HCT116 (cell line): ENCODE data around the gene NEK6. TPM values are rescaled to one million over a fixed set of nuclear protein-coding genes. Genes with fewer than 3 reads are reported as not detected.

Experiments
- ATAC-seq: fragments of 200-7000 bp; cut with Tn5 transposase; 2 replicates; pipeline ENCODE4 v1.9.1; 2020; ENCODE audit warnings: mild to moderate bottlenecking, moderate library complexity
- BruUV-seq: library from RNA; stranded (reverse); fragments of 400-500 nt; replicated peaks from 2 replicates; lab custom pipeline; 2021; lab: Mats Ljungman, UMichigan
- CTCF ChIA-PET: fragments of 300-600 bp; sonication (Branson Sonifier 250); formaldehyde crosslinking; loops from one replicate; lab custom pipeline; 2021; ENCODE audit warnings: antibody characterized with exemption; lab: Charles Lee
- POLR2A ChIA-PET: fragments of 300-600, 350-600 bp; sonication (Branson Sonifier 250); formaldehyde crosslinking; loops from one replicate; lab custom pipeline; 2021; ENCODE audit warnings: antibody characterized with exemption; lab: Charles Lee
- RAD21 ChIA-PET, 2 experiments: fragments of 300-600 bp; sonication (Branson Sonifier 250); formaldehyde crosslinking; loops; one replicate each; lab custom pipeline; 2023; ENCODE audit warnings: low total read pairs in 2 of 2; ENCODE audit not compliant: uncharacterized antibody in 2 of 2, unreplicated experiment in 2 of 2, low non-redundant PET in 1 of 2; lab: Charles Lee
- DNase-seq: peaks from one replicate; pipeline ENCODE4 v3.0.0-alpha.2; 2010; ENCODE audit warnings: low read depth, low spot score
- H2AFZ ChIP-seq: fragments of 200-600 bp; shearing (Covaris generic), sonication (generic); 2 replicates; pipeline ENCODE4 v1.6.1; 2017; ENCODE audit warnings: low read depth, mixed run types, mixed read lengths, antibody characterized with exemption, low read length; ENCODE audit not compliant: poor library complexity, severe bottlenecking
- H3K27ac ChIP-seq: 2 replicates; pipeline ENCODE4 v1.5.1; 2012; ENCODE audit warnings: low read depth, low read length
- H3K27me3 ChIP-seq: fragments of 200-600 bp; sonication (generic); 2 replicates; pipeline ENCODE4 v1.6.1; 2016; ENCODE audit warnings: mixed run types, low read length, mixed read lengths; ENCODE audit not compliant: insufficient read depth
- H3K36me3 ChIP-seq, 2 experiments: fragments of 200-500 bp in 1 of 2; fragments of 200-600 bp in 1 of 2; sonication (Bioruptor generic) in 1 of 2; sonication (generic) in 1 of 2; 2 replicates each; pipeline versions ENCODE4 v1.5.1 to v1.6.1; 2014 to 2016; ENCODE audit warnings: low read length in 2 of 2, inconsistent platforms in 1 of 2, mixed read lengths in 1 of 2, mixed run types in 1 of 2; ENCODE audit not compliant: insufficient read depth in 2 of 2, control insufficient read depth in 1 of 2
- H3K4me1 ChIP-seq, 2 experiments: fragments of 200-600 bp in 1 of 2; sonication (generic) in 1 of 2; 2 replicates each; pipeline versions ENCODE4 v1.5.1 to v1.6.1; 2012 to 2017; ENCODE audit warnings: low read length in 2 of 2, inconsistent platforms in 1 of 2, mild to moderate bottlenecking in 1 of 2, mixed read lengths in 1 of 2, mixed run types in 1 of 2, moderate library complexity in 1 of 2; ENCODE audit not compliant: insufficient read depth in 2 of 2, control insufficient read depth in 1 of 2
- H3K4me2 ChIP-seq: fragments of 200-600 bp; sonication (generic); 2 replicates; pipeline ENCODE4 v1.6.1; 2017; ENCODE audit warnings: mixed run types, low read length, mixed read lengths
- H3K4me3 ChIP-seq, 2 experiments: fragments of 200-600 bp in 1 of 2; sonication (generic) in 1 of 2; replicated peaks in 1 of 2; 2 replicates each; pipeline ENCODE4 v1.5.1; 2011 to 2016; ENCODE audit warnings: low read length in 2 of 2, control low read depth in 1 of 2, low read depth in 1 of 2, mild to moderate bottlenecking in 1 of 2, mixed read lengths in 1 of 2, mixed run types in 1 of 2
- H3K79me2 ChIP-seq: fragments of 200-600 bp; sonication (generic); 2 replicates; pipeline ENCODE4 v1.6.1; 2017; ENCODE audit warnings: mild to moderate bottlenecking, mixed run types, low read length, moderate library complexity, mixed read lengths; ENCODE audit not compliant: insufficient read depth
- H3K9ac ChIP-seq: fragments of 200-600 bp; sonication (generic); 2 replicates; pipeline ENCODE4 v1.6.1; 2016; ENCODE audit warnings: low read length, mixed read lengths
- H3K9me2 ChIP-seq: fragments of 200-600 bp; sonication (generic), shearing (Covaris generic); 2 replicates; pipeline ENCODE4 v1.6.1; 2017; ENCODE audit warnings: mixed run types, mild to moderate bottlenecking, moderate library complexity; ENCODE audit not compliant: insufficient read depth
- H3K9me3 ChIP-seq, 2 experiments: fragments of 200-500 bp in 1 of 2; fragments of 200-600 bp in 1 of 2; sonication (Bioruptor generic) in 1 of 2; sonication (generic) in 1 of 2; 2 replicates each; pipeline ENCODE4 v1.6.1; 2014 to 2017; ENCODE audit warnings: low read length in 2 of 2, mixed read lengths in 2 of 2, inconsistent platforms in 1 of 2, low read depth in 1 of 2, mild to moderate bottlenecking in 1 of 2, mixed run types in 1 of 2, moderate library complexity in 1 of 2; ENCODE audit not compliant: control insufficient read depth in 1 of 2, insufficient read depth in 1 of 2
- H4K20me1 ChIP-seq: fragments of 200-600 bp; sonication (generic), shearing (Covaris generic); 2 replicates; pipeline ENCODE4 v1.6.1; 2017; ENCODE audit warnings: mixed run types, mild to moderate bottlenecking, moderate library complexity; ENCODE audit not compliant: insufficient read depth
- CEBPB ChIP-seq: IDR thresholded peaks from 2 replicates; pipeline ENCODE4 v1.6.1; 2012; ENCODE audit warnings: low read depth
- EGR1 ChIP-seq: IDR thresholded peaks from 2 replicates; pipeline ENCODE4 v1.6.1; 2012; ENCODE audit warnings: low read depth
- ELF1 ChIP-seq: IDR thresholded peaks from 2 replicates; pipeline ENCODE4 v1.6.1; 2012; ENCODE audit warnings: low read depth, borderline replicate concordance
- EZH2phosphoT487 ChIP-seq: fragments of 200-600 bp; IDR thresholded peaks from 2 replicates; pipeline ENCODE4 v1.6.1; 2018; ENCODE audit warnings: antibody characterized with exemption, borderline replicate concordance
- JUND ChIP-seq: IDR thresholded peaks from 2 replicates; pipeline ENCODE4 v1.6.1; 2012
- MAX ChIP-seq: IDR thresholded peaks from 2 replicates; pipeline ENCODE4 v1.6.1; 2012
- POLR2A ChIP-seq: IDR thresholded peaks from 2 replicates; pipeline ENCODE4 v1.7.0; 2011; ENCODE audit warnings: borderline replicate concordance; ENCODE audit not compliant: insufficient read depth, insufficient read length; ENCODE audit errors: extremely low read depth
- REST ChIP-seq: IDR thresholded peaks from 2 replicates; pipeline ENCODE4 v1.6.1; 2012; ENCODE audit warnings: low read depth
- SIN3A ChIP-seq: IDR thresholded peaks from 2 replicates; pipeline ENCODE4 v1.6.1; 2012; ENCODE audit warnings: low read depth
- SP1 ChIP-seq: IDR thresholded peaks from 2 replicates; pipeline ENCODE4 v1.6.1; 2012; ENCODE audit warnings: low read depth
- TCF7L2 ChIP-seq: IDR thresholded peaks from 2 replicates; pipeline ENCODE4 v1.7.0; 2011; ENCODE audit warnings: borderline replicate concordance, inconsistent platforms; ENCODE audit not compliant: insufficient read depth, insufficient read length; ENCODE audit errors: extremely low read depth
- YY1 ChIP-seq: IDR thresholded peaks from 2 replicates; pipeline ENCODE4 v1.6.1; 2011; ENCODE audit warnings: low read length, low read depth, moderate library complexity, mild to moderate bottlenecking; ENCODE audit not compliant: insufficient replicate concordance; ENCODE audit errors: extremely low read depth
- intact Hi-C: fragments of 100-400 bp; cut with micrococcal nuclease; formaldehyde crosslinking; loops from 2 replicates; pipeline ENCODE4 v1.10.0; 2022
- total RNA-seq: library from RNA; stranded (reverse); gene quantifications from one replicate; pipeline ENCODE4 v1.2.1, GENCODE V29; 2021; ENCODE audit not compliant: unreplicated experiment
- TF ChIP-seq, protein P1 (sequence below): IDR thresholded peaks from 2 replicates; pipeline ENCODE4 v1.6.1; 2011; ENCODE audit warnings: mild to moderate bottlenecking, low read length, moderate library complexity; ENCODE audit not compliant: insufficient replicate concordance; ENCODE audit errors: extremely low read depth

Gene NEK6
- total RNA-seq, 1 experiment from 2014 or later: 40.8 TPM

DNA sequence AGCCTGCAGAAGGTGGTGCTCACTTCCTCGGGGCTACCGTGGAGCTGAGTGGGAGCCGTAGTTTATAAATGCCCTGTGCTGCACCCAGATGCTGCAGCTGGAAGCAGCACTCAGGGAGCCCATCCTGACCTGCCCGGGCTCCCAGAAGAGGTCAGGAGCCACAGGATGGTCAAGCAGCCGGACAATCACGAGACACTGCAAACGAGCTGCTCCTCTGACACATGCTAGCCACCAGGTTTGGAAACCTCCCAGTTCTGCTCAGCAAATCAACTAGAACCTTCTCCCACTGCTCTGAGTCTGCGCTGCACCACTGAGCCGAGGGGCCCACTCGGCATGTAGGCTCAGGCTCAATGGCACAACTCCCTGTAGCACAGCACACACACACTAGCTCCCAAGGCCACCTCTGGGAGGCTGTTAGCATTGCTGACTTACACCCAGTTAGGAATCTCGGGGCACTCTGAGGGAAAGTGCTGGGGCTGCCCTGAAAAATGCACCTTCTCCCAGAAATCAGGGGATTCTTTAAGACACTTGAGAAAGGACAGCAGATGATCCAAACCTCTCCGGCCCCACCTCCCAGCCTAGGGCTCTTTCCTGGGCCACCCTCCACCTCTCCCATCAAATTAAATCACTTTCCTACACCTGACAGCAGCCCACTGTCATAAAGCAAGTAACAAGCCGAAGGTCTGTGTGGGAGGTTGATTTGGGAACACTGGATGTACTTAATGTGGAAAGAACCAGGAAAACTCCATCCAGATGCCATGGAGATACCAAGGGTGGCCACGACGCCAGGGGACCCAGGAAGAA, 98.4 kb downstream of the NEK6 start:
- Histone ChIP-seq H3K4me2 (no peak overlapping the region), H3K27ac (no peak overlapping the region), H3K9ac (no peak overlapping the region), H3K9me2 (no peaks in the 10 kb centered on the region), H2AFZ (no peak overlapping the region), H3K27me3 (no peaks in the 10 kb centered on the region), H3K79me2 (peaks cover 65% of the 10 kb centered on the region), H3K4me1 (no peaks in the 10 kb centered on the region), H3K9me3 (no peaks in the 10 kb centered on the region), H4K20me1 (peaks cover 23% of the 10 kb centered on the region; the same call in 1 of the 2 replicates), H3K4me3 (no peak overlapping the region), H3K36me3 (peaks cover 12 to 32% of the 10 kb centered on the region in 2 experiments)
- no peak for ATAC-seq
- DNase-seq: no peak
- ChIA-PET CTCF (no interaction called here), POLR2A (no interaction called here), RAD21 (no interaction called here)
- intact Hi-C loops: no loop called here
- TF ChIP-seq TCF7L2: no peak
- BruUV-seq: no TSS peak

DNA sequence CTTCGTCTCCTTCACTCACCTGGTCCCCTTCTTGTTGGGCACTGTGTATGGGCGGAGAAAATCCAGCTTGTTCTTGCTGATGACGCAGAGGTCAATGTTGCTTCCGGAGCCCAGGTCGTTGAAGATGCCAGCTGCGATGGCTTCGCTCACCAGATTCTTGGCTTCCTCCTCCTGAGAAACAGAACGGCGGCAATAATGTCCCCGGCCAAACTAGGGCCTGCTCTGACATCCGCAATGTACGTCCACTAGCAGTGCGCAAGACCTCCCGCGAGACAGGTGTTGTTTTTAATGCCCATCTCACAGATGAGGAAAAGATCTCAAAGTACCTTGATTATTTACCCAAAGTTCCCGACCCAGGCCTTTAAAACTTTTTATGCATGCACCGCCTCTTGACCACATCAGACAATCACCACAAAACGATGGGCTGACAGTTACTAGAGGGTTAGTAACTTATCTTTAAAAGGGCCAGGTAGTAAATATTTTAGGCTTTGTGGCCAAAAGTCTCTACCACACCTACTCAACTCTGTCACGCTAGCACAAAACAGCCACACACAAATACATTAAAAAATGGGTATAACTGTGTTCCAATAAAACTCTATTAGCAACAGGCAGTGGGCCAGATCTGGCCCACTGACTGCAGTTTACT, 99.1 kb downstream of the NEK6 start:
- no peak overlapping the region for H2AFZ ChIP-seq
- ChIA-PET CTCF (no interaction called here), RAD21 (no interaction called here), POLR2A (no interaction called here)
- no peak overlapping the region for H3K27ac ChIP-seq
- no peaks in the 10 kb centered on the region for H3K4me1 ChIP-seq
- peaks cover 7 to 26% of the 10 kb centered on the region in 2 experiments; a peak in 3 of 4 replicates for H3K36me3 ChIP-seq
- H3K4me2 ChIP-seq: no peak overlapping the region
- no peak overlapping the region for H3K9ac ChIP-seq
- H4K20me1 ChIP-seq: peaks cover 25% of the 10 kb centered on the region; the same call in 1 of the 2 replicates
- peaks cover 73% of the 10 kb centered on the region for H3K79me2 ChIP-seq
- TF ChIP-seq CEBPB (no peak), MAX (no peak), SIN3A (no peak), POLR2A (no peak), ELF1 (no peak), EGR1 (no peak), EZH2phosphoT487 (no peak), REST (no peak), SP1 (no peak), JUND (no peak), YY1 (no peak)
- TF ChIP-seq, protein P1, sequence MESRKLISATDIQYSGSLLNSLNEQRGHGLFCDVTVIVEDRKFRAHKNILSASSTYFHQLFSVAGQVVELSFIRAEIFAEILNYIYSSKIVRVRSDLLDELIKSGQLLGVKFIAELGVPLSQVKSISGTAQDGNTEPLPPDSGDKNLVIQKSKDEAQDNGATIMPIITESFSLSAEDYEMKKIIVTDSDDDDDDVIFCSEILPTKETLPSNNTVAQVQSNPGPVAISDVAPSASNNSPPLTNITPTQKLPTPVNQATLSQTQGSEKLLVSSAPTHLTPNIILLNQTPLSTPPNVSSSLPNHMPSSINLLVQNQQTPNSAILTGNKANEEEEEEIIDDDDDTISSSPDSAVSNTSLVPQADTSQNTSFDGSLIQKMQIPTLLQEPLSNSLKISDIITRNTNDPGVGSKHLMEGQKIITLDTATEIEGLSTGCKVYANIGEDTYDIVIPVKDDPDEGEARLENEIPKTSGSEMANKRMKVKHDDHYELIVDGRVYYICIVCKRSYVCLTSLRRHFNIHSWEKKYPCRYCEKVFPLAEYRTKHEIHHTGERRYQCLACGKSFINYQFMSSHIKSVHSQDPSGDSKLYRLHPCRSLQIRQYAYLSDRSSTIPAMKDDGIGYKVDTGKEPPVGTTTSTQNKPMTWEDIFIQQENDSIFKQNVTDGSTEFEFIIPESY: no peak
- no peaks in the 10 kb centered on the region for H3K27me3 ChIP-seq
- ATAC-seq: no peak
- H3K4me3 ChIP-seq: no peak overlapping the region
- no peak for DNase-seq
- intact Hi-C loops: no loop called here
- no peaks in the 10 kb centered on the region for H3K9me3 ChIP-seq
- H3K9me2 ChIP-seq: no peaks in the 10 kb centered on the region
- BruUV-seq: no TSS peak
